GM18951 (cell line): ENCODE measurements around the gene RBM10.

Experiments
- POLR2A ChIP-seq: IDR thresholded peaks from 4 replicates; pipeline ENCODE4 v1.6.1; 2011; ENCODE audit warnings: mild to moderate bottlenecking; ENCODE audit not compliant: insufficient read length, insufficient read depth; ENCODE audit errors: extremely low read depth
- in situ Hi-C: fragments of 300-500 bp; cut with MboI; formaldehyde crosslinking; loops from one replicate; pipeline ENCODE4 v1.12.0; 2022; ENCODE audit warnings: low sequenced_read_pairs, mixed read lengths, inconsistent platforms; ENCODE audit not compliant: unreplicated experiment

RBM10 gene

GRCh38 chrX:47138171-47138570 is 6.8 kb upstream of the RBM10 start:
- in situ Hi-C loops, result no loop called here
- no peak for TF ChIP-seq POLR2A

DNA sequence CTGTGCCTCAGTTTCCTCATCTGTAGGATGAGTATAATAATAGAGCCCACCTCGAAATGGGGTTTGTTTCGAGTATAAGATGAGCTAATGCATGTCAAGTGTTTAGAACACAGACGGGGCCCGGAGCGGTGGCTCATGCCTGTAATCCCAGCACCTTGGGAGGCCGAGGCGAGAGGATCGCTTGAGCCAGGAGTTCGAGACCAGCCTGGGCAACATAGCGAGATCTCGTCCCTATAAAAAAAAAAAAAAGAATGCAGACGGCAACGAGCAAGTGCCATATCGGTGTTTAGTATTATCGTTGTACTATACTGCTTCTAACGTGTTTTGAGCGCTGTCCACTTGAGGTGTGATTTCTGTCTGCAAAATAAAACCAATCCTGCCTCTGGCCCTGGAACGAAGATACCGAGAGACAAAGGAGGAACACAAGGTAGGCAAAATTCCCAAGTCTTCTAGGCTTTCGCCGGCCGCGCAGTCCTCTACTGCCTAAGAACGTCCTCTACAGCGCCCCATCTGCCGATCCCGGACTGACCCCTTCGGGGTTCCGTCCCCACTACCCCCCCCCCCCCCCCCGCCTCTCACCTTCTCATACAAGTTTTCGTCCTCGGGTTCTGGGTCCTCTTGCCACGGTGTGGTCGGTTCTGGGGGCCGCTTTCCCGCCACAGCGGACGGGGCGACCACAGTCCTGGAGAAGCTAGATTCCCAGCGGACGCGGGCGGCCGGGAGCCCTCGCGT is 961 bp upstream of the RBM10 start:
- in situ Hi-C loops, result no loop called here
- TF ChIP-seq POLR2A, result no peak

- in situ Hi-C loops, result no loop called here
- no peak for TF ChIP-seq POLR2A
These were observed 537 bp downstream of the RBM10 start for GRCh38 chrX:47145395-47146120.

DNA sequence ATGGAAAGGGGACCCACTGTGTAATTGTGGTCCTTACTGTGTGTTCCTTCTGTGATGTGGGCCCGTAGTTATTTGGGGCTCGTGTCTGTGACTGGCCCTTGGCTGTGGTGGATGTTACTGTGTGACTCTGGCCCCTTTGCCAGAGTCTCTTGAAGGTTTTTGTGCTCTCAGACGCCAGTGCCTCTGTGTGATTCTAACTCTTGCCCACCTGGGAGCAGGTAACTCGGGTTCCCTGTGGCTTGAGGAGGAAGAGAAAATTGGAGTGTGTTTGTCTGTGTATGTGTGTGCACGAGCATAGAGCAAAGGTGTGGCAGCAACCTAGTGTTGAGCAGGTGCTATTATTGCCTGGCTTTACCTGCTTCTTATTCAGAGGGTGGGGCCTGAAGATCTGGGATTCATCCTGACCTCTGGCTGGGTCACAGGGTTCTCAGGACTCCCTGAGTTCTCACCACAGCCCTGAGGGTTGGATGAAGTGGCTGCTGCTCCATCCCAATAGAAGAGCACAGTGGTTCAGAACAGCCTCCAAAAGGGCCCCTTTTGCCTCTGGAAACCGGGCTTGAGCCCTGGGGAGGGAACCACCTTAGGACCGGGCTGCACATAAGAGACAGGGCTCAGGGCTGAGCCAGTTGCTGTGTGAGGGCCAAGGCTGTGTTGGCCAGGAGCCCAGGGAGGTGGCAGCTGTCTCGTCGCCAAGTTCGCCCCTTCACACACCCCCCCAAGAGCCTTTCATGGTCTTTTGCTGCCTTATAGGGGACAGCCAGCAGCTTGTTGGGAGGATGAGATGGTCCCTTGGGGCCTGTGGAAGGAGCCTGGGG is 1.3 kb downstream of the RBM10 start:
- no peak for TF ChIP-seq POLR2A
- in situ Hi-C loops, result no loop called here

- TF ChIP-seq POLR2A, result no peak
- in situ Hi-C loops, result no loop called here
These were observed 2.2 kb downstream of the RBM10 start for GRCh38 chrX:47146936-47147859.

- TF ChIP-seq POLR2A, result no peak
- in situ Hi-C loops, result no loop called here
These were observed 3.9 kb downstream of the RBM10 start for GRCh38 chrX:47148946-47149345.

DNA sequence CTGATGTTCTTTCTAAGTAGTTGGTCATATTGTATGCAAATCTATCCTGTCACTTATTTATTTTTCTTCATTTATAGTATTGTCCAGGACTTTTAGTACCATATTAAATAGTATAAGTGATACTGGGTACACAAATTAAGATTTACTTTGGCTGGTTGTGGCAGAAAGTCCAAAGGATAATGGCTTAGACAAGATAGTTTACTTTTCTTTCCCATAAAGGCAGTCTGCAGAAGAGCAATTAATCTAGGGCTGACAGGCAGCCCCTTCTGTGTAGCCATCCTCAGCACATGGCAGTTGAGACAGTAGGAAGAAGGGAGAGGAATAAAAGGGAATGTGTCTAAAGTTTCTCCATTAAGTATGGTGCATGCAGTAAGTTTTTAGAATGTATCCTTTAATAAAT is 6.4 kb downstream of the RBM10 start:
- in situ Hi-C loops, result no loop called here
- no peak for TF ChIP-seq POLR2A

DNA sequence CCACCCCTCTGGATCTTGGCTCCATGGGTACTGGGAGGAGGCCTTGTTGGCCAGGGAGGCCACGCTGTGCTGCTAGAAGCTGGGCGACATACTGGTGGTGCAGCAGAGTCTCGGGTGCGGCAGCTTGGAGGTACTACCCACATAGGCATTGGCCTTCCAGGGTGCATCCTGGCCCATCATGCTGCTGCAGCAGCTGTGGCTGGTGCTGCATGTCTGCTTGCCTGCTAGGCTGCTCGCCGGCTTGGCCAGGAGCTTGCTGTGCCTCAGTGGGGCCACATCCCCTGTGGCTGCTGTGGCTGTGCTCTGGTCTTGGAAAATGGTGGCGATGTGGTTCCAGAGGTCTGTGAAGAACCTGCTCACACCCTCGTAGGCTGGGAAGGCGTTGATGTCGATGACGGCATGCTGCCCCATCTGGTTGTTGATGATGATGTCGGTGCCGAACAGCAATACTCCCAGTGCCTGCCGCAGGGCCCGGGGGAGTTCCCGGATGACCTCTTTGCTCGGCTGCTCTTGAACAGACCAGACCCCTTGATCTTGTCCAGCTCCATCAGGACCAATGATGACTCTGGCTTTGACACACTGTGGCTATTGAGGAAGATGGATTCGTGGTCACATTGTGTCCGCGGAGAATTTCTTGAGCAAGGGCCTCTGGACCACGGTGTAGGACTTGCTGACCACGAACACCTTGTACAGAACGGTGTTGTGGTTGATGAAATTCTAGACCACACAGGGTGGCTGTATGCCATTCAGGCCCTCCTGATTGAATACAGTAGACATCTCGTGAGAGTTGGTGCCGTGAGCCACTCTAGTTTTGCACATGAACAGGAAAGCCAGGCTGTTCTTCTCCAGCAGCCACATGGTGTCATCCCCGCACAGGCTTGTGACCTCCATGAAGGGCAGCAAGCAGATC is 11.8 kb downstream of the RBM10 start:
- TF ChIP-seq POLR2A, result no peak
- in situ Hi-C loops, result no loop called here

- no peak for TF ChIP-seq POLR2A
- in situ Hi-C loops, result no loop called here
These were observed 13.1 kb downstream of the RBM10 start for GRCh38 chrX:47158131-47158530.

- in situ Hi-C loops, result no loop called here
These were observed 13.8 kb downstream of the RBM10 start for GRCh38 chrX:47158781-47159180.

GRCh38 chrX:47160781-47161180 is 15.8 kb downstream of the RBM10 start:
- in situ Hi-C loops, result no loop called here
- no peak for TF ChIP-seq POLR2A

More at GRCh38 chrX:47158781-47159180, 13.8 kb downstream of the RBM10 start:
- TF ChIP-seq POLR2A, result no peak
